Testis (tissue), 2 donors: Measurements from ENCODE around the gene ZACN.
"Not testable (repeated sequence)": the region's sequence is repeated elsewhere in the genome, so short reads cannot be mapped to it uniquely, and the experiment has no call there.

Source experiments
- POLR2A ChIP-seq: fragments of 450-650 bp; IDR thresholded peaks from one replicate; pipeline ENCODE4 v1.6.1; 2017; ENCODE audit warnings: antibody characterized with exemption, mild to moderate bottlenecking, moderate library complexity
- TF ChIP-seq, protein P1 (sequence below), 3 experiments: fragments of 450-650 bp in 2 of 3; fragments of 200-600 bp in 1 of 3; sonication (generic) in 1 of 3; IDR thresholded peaks; one replicate each; pipeline ENCODE4 v1.5.1; 2016 to 2019; ENCODE audit warnings: antibody characterized with exemption in 3 of 3, mild to moderate bottlenecking in 2 of 3, moderate library complexity in 1 of 3

DNA sequence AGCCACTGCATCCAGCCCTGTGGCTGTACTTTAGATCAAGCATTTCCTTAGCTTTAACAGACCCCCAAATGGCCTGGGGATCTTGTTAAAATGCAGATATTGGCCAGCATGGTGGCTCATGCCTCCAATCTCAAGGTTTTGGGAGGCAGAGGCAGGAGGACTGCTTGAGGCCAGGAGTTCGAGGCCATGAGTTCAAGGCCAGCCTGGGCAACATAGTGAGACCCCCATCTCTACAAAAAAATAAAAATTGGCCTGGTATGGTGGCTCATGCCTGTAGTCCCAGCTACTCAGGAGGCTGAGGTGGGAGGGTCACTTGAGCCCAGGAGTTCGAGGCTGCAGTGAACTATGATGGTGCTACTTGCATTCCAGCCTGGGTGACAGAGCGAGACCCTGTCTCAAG, 36.1 kb upstream of the ZACN start:
- not testable (repeated sequence) for TF ChIP-seq POLR2A
- TF ChIP-seq, protein P1, sequence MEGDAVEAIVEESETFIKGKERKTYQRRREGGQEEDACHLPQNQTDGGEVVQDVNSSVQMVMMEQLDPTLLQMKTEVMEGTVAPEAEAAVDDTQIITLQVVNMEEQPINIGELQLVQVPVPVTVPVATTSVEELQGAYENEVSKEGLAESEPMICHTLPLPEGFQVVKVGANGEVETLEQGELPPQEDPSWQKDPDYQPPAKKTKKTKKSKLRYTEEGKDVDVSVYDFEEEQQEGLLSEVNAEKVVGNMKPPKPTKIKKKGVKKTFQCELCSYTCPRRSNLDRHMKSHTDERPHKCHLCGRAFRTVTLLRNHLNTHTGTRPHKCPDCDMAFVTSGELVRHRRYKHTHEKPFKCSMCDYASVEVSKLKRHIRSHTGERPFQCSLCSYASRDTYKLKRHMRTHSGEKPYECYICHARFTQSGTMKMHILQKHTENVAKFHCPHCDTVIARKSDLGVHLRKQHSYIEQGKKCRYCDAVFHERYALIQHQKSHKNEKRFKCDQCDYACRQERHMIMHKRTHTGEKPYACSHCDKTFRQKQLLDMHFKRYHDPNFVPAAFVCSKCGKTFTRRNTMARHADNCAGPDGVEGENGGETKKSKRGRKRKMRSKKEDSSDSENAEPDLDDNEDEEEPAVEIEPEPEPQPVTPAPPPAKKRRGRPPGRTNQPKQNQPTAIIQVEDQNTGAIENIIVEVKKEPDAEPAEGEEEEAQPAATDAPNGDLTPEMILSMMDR (IDR thresholded peaks at IDR 0.05), result not testable (repeated sequence)
